GM21360 (cell line): ENCODE results near the gene RUFY4.
A peak's percentile ranks its signal among the peaks of the same experiment; 100 is the strongest.

Experiments
- ATAC-seq: cut with Tn5 transposase; IDR thresholded peaks from one replicate; pipeline ENCODE4 v1.9.1; 2021; ENCODE audit warnings: mild to moderate bottlenecking, moderate library complexity; ENCODE audit not compliant: unreplicated experiment

Gene RUFY4

GRCh38 chr2:218068721-218069334, at the start of gene RUFY4:
RUFY4 (plus strand) TSS chr2:218069253; CDS start chr2:218070606, 1,353 bp downstream.
- peak; percentile 67 for ATAC-seq

- ATAC-seq: no peak
Observed at GRCh38 chr2:218019411-218020060, 49.5 kb upstream of the RUFY4 start.

GRCh38 chr2:218020281-218020680, 48.8 kb upstream of the RUFY4 start:
- no peak for ATAC-seq

GRCh38 chr2:218020966-218021535, 48.0 kb upstream of the RUFY4 start:
- ATAC-seq: no peak

GRCh38 chr2:218021536-218022071, 47.4 kb upstream of the RUFY4 start:
- no peak for ATAC-seq

GRCh38 chr2:218022131-218022850, 46.8 kb upstream of the RUFY4 start:
- no peak for ATAC-seq

- no peak for ATAC-seq
Observed at GRCh38 chr2:218022851-218023530, 46.1 kb upstream of the RUFY4 start.

- no peak for ATAC-seq
Observed at GRCh38 chr2:218023636-218024035, 45.4 kb upstream of the RUFY4 start.

- ATAC-seq: no peak
Observed at GRCh38 chr2:218024336-218024735, 44.7 kb upstream of the RUFY4 start.

- ATAC-seq: no peak
Observed at GRCh38 chr2:218024871-218025270, 44.2 kb upstream of the RUFY4 start.

GRCh38 chr2:218026244-218026643, 42.8 kb upstream of the RUFY4 start:
- no peak for ATAC-seq

- no peak for ATAC-seq
Observed at GRCh38 chr2:218026676-218027425, 42.2 kb upstream of the RUFY4 start.

GRCh38 chr2:218027426-218028188, 41.4 kb upstream of the RUFY4 start:
- ATAC-seq: no peak

- ATAC-seq: no peak
Observed at GRCh38 chr2:218028189-218028495, 40.9 kb upstream of the RUFY4 start.

- no peak for ATAC-seq
Observed at GRCh38 chr2:218028562-218029348, 40.3 kb upstream of the RUFY4 start.

GRCh38 chr2:218029366-218030360, 39.4 kb upstream of the RUFY4 start:
- ATAC-seq: no peak

- no peak for ATAC-seq
Observed at GRCh38 chr2:218030409-218031195, 38.5 kb upstream of the RUFY4 start.
